ENCODE results near the gene ME3.

GRCh38 chr11:86722006-86722405, 49.6 kb upstream of the ME3 start:
- TF ChIP-seq CTCF (IDR thresholded peaks at IDR 0.05) (no peak), POLR2A (IDR thresholded peaks at IDR 0.05) (no peak)
